Left cardiac atrium (tissue), 4 donors: ENCODE data around the gene MRPL58. TPM values are rescaled to one million over a fixed set of nuclear protein-coding genes. Genes with fewer than 3 reads are reported as not detected.

Source experiments
- ATAC-seq, 2 donors: fragments of 200-7000 bp; cut with Tn5 transposase; one replicate each; pipeline ENCODE4 v1.9.1; 2020; ENCODE audit warnings: mild to moderate bottlenecking in 2 of 2, moderate library complexity in 2 of 2
- DNase-seq: peaks from one replicate; pipeline ENCODE4 v3.0.0-alpha.2; 2020
- intact Hi-C, 2 donors: fragments of 100-400 bp; cut with DNase I; formaldehyde crosslinking; loops; one replicate each; pipeline versions ENCODE4 v1.14.1 to v1.15.1; 2022 to 2023
- total RNA-seq, 2 donors: library from RNA; stranded (reverse); fragmentation: NEBNext Ultra II Directional; extraction: Animal tissue kit (Norgen Biotek cat#: 25700); gene quantifications; one replicate each; pipeline ENCODE4 v1.2.1, GENCODE V29; 2021
- donor health status: DM: no; HTN: yes; CAD: no.
- donor health status: DM: no; HTN: yes; CAD: no; lungs with severe emphysema.
- donor health status: DM: yes; HTN: yes; CAD: no.
- donor health status: Dilated cardiomyopathy.

MRPL58 gene
- total RNA-seq, 2 donors from 2014 or later: 38.1 to 46.7 TPM

DNA sequence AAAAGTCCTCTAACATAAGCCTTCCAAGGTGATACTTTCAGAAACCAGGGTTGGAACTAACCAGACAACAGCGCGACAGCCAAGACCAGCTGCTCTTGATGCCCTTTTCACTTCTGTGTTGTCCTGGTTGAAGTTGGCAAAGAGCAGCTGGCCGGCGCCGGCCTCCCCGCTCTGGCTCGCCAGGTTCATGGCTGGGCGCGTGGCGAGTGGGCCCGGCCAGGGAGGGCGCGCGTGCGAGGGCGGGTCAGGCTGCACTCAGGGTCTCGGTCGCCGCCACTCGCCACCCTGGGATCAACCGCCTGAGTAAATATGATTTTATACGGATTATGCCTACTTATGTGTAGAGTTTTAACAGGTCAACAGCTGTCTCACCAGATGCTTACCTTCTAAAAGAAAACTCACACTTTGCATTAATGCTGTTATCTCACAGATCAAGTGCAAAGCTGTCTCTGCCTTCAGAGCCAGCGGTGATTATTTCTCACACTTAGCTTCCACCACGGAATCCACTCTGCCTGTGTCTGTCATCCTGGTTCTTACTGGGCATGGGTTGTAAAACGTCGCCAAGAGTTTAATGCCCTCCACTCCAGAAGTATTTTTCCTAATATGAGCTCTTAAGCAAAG is 48.1 kb downstream of the MRPL58 start:
- no peak for DNase-seq
- ATAC-seq: peak; percentile 71 to 74
- intact Hi-C loops: loop anchor here in 1 of 2 donors (10.0 kb wide), 1 partner anchor 114 kb away; no protein-coding TSS in a partner anchor

DNA sequence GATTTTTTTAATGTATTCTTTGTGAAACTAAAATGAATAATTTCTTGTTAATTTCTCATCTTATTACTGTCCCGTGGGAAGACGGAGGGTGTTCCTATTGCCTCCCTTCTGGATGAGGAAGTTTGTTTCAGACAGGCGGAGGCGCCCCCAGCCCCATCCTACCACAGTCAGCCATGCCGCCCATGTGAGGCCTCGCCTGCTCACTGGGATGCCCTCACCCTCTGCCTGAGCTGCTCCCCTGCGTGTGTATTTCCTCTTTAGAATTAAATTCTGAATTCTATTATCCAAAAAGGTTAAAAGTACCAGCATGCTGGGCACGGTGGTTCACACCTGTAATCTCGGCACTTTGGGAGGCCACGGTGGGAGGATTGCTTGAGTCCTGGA is 48.6 kb downstream of the MRPL58 start:
- no peak for ATAC-seq
- DNase-seq: no peak
- intact Hi-C loops: loop anchor here in 1 of 2 donors (10.0 kb wide), 1 partner anchor 114 kb away; no protein-coding TSS in a partner anchor

DNA sequence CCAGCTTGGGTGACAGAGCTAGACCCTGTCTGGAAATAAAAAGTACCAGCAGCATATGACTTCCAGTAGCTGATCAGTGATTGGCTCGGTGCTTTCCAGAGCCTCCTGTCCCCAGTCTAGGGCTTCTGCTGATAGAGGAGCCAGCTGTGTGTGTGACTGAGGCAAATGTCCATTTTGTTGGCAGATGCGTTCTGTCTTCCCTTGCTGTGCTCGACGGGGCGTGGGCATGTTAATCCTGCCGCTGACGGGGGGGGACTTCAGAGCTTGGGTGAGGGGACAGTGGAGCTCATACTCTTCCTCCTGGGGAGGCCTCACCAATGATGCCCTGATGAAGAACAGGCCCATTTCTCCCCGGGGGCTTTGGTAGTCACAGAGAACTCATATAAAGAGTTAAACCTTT is 49.1 kb downstream of the MRPL58 start:
- no peak for ATAC-seq
- intact Hi-C loops: loop anchor here in 1 of 2 donors (10.0 kb wide), 1 partner anchor 113 kb away; no protein-coding TSS in a partner anchor
- no peak for DNase-seq

- DNase-seq (no peak), ATAC-seq (no peak)
- intact Hi-C loops: loop anchor here in 1 of 2 donors (10.0 kb wide), 1 partner anchor 112 kb away; no protein-coding TSS in a partner anchor
These were observed 50.7 kb downstream of the MRPL58 start for GRCh38 chr17:75063201-75063600.

DNA sequence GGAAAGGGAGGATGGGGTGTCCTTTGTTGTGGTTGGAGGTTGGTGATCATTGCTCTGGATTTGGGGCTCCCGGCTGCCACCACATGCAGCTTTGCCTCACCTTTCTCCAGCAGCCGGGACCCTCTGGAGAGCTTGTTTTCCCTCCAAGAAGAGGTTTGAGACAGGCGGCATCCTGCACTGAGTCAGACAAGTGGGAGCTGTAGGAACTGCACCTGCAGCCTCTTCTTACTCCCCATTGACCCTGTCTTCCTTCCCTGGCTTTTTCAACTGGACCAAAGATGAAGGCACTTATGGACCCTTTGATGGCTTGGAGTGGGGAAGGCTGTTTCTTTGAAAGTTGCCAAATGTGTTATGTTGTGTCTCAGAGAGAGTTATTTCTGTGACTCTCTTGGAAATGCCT is 51.2 kb downstream of the MRPL58 start:
- DNase-seq (no peak), ATAC-seq (no peak)
- intact Hi-C loops: loop anchor here in 1 of 2 donors (10.0 kb wide), 1 partner anchor 111 kb away; no protein-coding TSS in a partner anchor

GRCh38 chr17:75064040-75064439 is 51.6 kb downstream of the MRPL58 start:
- intact Hi-C loops: loop anchor here in 1 of 2 donors (10.0 kb wide), 1 partner anchor 111 kb away; no protein-coding TSS in a partner anchor
- no peak for DNase-seq
- ATAC-seq: no peak

DNA sequence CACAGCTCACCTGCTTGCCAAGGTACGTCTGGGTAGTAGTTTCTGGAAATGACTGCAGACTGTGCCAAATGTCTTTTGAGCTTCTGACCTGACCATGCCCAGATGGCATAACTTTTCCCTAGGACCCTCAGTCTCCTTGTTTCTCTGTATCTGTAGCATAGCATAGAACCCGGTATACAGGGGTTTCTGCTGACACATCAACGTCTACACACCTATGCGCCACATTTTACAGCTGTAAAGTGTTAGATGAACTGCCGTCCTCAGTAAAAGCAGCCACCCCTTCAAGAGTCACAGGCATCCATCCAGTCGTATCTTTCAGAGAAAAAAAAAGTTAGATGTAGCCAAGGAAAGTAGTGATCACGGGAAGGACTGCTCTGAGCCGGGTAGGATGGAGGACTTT is 52.0 kb downstream of the MRPL58 start:
- intact Hi-C loops: loop anchor here in 1 of 2 donors (10.0 kb wide), 1 partner anchor 110 kb away; no protein-coding TSS in a partner anchor
- ATAC-seq (no peak), DNase-seq (no peak)

DNA sequence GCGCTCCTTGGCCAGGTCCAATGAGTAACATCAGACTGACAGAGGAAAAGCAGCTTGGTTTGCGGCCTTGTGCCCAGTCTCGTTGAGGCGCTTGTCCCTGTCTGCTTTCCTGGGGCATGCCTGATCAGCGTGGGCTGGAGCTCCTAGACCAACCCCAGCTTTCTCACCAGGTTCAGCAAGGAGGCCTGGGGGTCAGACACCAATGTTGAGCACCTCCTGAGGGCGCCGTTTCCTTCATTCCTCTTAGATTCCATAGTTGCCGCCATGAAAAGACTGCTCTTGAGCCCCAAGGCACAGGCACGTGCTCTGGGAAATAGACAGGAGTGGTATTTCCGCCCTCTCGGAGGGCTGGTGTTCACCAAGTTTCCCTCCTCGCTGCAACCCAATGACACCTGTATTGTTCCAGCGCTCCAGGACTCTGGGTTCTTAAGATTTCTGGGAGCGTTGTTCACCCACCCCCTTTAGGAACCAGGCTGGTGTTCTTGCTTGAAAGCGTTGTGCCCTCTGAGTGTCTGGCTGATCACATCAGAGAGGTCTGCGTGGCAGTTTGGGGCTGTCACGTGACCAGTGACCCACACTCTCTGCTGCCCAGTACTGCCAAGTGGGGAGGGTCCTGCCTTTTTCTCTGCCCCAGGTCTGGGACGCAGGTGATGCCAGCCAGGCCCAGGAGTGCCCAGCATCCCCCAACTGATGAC is 52.5 kb downstream of the MRPL58 start:
- no peak for DNase-seq
- intact Hi-C loops: loop anchor here in 1 of 2 donors (10.0 kb wide), 1 partner anchor 110 kb away; no protein-coding TSS in a partner anchor
- ATAC-seq: no peak

DNA sequence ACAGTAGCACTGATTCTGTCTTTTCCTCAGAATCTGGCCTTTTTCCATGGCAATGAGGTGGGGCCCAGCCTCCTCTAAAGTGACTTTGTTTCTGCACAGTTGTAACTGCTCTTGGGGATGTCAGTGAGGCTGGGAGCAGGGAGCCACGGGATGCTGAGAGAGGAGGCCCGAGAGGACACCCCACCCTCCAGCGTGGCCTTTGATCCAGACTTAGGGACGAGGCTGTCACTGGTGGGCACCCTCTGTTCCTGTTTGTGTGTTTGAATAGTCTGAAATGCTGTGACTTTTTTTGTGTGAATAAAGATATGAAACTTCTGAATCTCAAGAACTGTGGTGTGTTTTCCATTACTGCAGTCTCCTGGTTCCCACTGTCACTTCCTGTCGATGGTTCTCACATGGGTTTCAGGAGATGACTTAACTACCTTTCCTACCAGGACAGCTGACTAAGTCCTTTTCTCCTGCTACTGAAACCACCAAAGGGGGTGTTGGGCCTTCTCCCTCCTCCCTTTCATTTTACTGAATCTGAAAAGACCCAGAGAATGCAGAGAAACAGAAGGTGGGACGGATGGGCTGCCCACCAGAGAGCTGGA is 53.2 kb downstream of the MRPL58 start:
- no peak for ATAC-seq

DNA sequence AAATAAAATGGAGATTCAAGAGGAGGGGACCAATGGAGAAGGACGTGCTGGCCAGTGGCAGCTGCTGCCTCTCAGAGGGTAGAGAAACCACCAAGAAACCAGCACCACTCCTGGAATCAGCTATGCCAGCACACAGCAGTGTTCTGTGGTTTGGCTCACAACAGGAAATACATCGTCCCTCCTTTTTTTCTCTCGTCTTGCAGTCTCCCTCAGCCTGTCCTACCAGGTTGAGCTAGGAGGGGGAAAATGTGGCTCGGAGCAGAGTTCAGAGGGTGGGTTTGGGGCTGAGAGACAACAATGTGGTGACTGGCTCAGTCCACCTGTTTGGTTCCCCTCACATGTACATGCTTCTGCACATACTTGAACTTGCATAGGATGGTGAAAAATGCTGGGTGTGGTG is 55.4 kb downstream of the MRPL58 start:
- intact Hi-C loops: loop anchor here in 1 of 2 donors (10.0 kb wide), 1 partner anchor 107 kb away; no protein-coding TSS in a partner anchor
- ATAC-seq (no peak), DNase-seq (no peak)

More for the DNA sequence above, 53.2 kb downstream of the MRPL58 start:
- no peak for DNase-seq
- intact Hi-C loops: loop anchor here in 1 of 2 donors (10.0 kb wide), 1 partner anchor 109 kb away; no protein-coding TSS in a partner anchor

- no peak for DNase-seq
- no peak for ATAC-seq
- intact Hi-C loops: loop anchor here in 1 of 2 donors (10.0 kb wide), 1 partner anchor 106 kb away; no protein-coding TSS in a partner anchor
These were observed 56.3 kb downstream of the MRPL58 start for GRCh38 chr17:75068750-75069149.

DNA sequence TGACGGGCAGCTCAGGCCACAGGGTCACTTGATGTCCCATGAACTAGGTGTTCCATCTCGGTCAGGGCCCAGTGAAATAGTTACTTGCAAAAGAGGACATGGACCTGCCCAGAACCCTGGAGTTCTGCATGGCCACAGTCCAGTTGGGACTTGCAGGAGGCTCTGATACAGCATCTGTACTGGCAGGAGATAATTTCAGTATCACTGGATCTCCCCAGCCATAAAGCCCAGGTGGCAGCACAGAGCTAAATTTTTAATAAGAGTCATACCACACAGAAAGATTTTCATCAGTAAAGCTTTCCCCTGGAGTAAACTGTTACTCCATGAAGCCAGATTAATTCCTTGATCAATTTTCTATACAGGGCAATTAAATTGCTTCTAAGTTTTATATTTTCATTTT is 57.3 kb downstream of the MRPL58 start:
- DNase-seq: no peak
- ATAC-seq: peak in 1 of 2 donors; percentile 21
- intact Hi-C loops: loop anchor here in 1 of 2 donors (10.0 kb wide), 1 partner anchor 105 kb away; no protein-coding TSS in a partner anchor

Other genes starting within 250 kb of the MRPL58 start
- 10 to 100 TPM; 23.7 to 34.7 TPM for gene NAT9, start 236.3 kb upstream of the MRPL58 start, total RNA-seq
- 10 to 100 TPM; 25.2 to 38.8 TPM for gene GRIN2C, start 152.8 kb upstream of the MRPL58 start, total RNA-seq
- 1 to 10 TPM; 6.6 to 8.1 TPM for gene FDXR, start 139.7 kb upstream of the MRPL58 start, total RNA-seq
- gene FADS6, start 119.0 kb upstream of the MRPL58 start, total RNA-seq: not detected
- gene USH1G, start 89.4 kb upstream of the MRPL58 start, total RNA-seq: under 1 TPM; 0.21 to 0.47 TPM
- not detected for gene OTOP2, start 88.4 kb upstream of the MRPL58 start, total RNA-seq
- not detected for gene OTOP3, start 76.8 kb upstream of the MRPL58 start, total RNA-seq
- 1 to 10 TPM; 7.4 to 8.2 TPM for gene HID1, start 39.9 kb upstream of the MRPL58 start, total RNA-seq
- 10 to 100 TPM; 13.8 to 15.2 TPM for gene CDR2L, start 25.0 kb upstream of the MRPL58 start, total RNA-seq
- gene ATP5PD, start 34.3 kb downstream of the MRPL58 start, total RNA-seq: 100 to 1,000 TPM; 676 to 729 TPM
- 10 to 100 TPM; 21.4 to 26.2 TPM for gene KCTD2, start 34.6 kb downstream of the MRPL58 start, total RNA-seq
- 10 to 100 TPM in 1 of 2 donors, 1 to 10 TPM in 1; 7.2 to 14.3 TPM for gene SLC16A5, start 75.3 kb downstream of the MRPL58 start, total RNA-seq
- 1 to 10 TPM; 5.8 to 6.7 TPM for gene ARMC7, start 97.3 kb downstream of the MRPL58 start, total RNA-seq
- gene NT5C, start 119.1 kb downstream of the MRPL58 start, total RNA-seq: 10 to 100 TPM; 27.2 to 28.4 TPM
- 10 to 100 TPM; 16.4 to 19.7 TPM for gene JPT1, start 141.8 kb downstream of the MRPL58 start, total RNA-seq
- 100 to 1,000 TPM; 231 to 246 TPM for gene SUMO2, start 170.3 kb downstream of the MRPL58 start, total RNA-seq
- gene NUP85, start 193.0 kb downstream of the MRPL58 start, total RNA-seq: 10 to 100 TPM; 28.6 to 37.9 TPM
- 10 to 100 TPM; 23.0 to 24.5 TPM for gene GGA3, start 248.9 kb downstream of the MRPL58 start, total RNA-seq
- 100 to 1,000 TPM in 1 of 2 donors, 10 to 100 TPM in 1; 85.4 to 103 TPM for gene MRPS7, start 249.2 kb downstream of the MRPL58 start, total RNA-seq